Glutamatergic neuron (in vitro differentiated cells): ENCODE data around the gene TCP11L2. TPM values are rescaled to one million over a fixed set of nuclear protein-coding genes. Genes with fewer than 3 reads are reported as not detected.

Experiments used
- DNase-seq: peaks from one replicate; pipeline ENCODE4 v3.0.0; 2022
- H3K27ac Mint-ChIP-seq: one replicate; pipeline ENCODE4 v1.8.0; 2020; ENCODE audit warnings: mild to moderate bottlenecking, mixed read lengths, inconsistent platforms; ENCODE audit not compliant: unreplicated experiment
- H3K27me3 Mint-ChIP-seq: one replicate; pipeline ENCODE4 v1.8.0; 2020; ENCODE audit warnings: mild to moderate bottlenecking, moderate library complexity, mixed read lengths, inconsistent platforms; ENCODE audit not compliant: unreplicated experiment
- H3K36me3 Mint-ChIP-seq: one replicate; pipeline ENCODE4 v1.8.0; 2020; ENCODE audit warnings: mild to moderate bottlenecking, mixed read lengths, inconsistent platforms; ENCODE audit not compliant: unreplicated experiment
- H3K4me1 Mint-ChIP-seq: one replicate; pipeline ENCODE4 v1.8.0; 2020; ENCODE audit warnings: mild to moderate bottlenecking, low read depth, mixed read lengths, inconsistent platforms; ENCODE audit not compliant: unreplicated experiment
- H3K4me3 Mint-ChIP-seq: one replicate; pipeline ENCODE4 v1.8.0; 2020; ENCODE audit warnings: mild to moderate bottlenecking, mixed read lengths, inconsistent platforms; ENCODE audit not compliant: unreplicated experiment
- H3K9me3 Mint-ChIP-seq: one replicate; pipeline ENCODE4 v1.8.0; 2020; ENCODE audit warnings: mild to moderate bottlenecking, moderate library complexity, mixed read lengths, inconsistent platforms; ENCODE audit not compliant: unreplicated experiment
- total RNA-seq: library from RNA; stranded (reverse); fragmentation: NEBNext Ultra II Directional; extraction: Animal tissue kit (Norgen Biotek cat#: 25700); gene quantifications from one replicate; pipeline ENCODE4 v1.2.1, GENCODE V29; 2021; ENCODE audit not compliant: unreplicated experiment
- TF ChIP-seq, protein P1 (sequence below): fragments of 200-600 bp; sonication (generic); IDR thresholded peaks from one replicate; pipeline ENCODE4 v1.5.0; 2021; ENCODE audit not compliant: partially characterized antibody, unreplicated experiment

Gene TCP11L2
- total RNA-seq, 1 donor from 2014 or later = 17.1 TPM

DNA sequence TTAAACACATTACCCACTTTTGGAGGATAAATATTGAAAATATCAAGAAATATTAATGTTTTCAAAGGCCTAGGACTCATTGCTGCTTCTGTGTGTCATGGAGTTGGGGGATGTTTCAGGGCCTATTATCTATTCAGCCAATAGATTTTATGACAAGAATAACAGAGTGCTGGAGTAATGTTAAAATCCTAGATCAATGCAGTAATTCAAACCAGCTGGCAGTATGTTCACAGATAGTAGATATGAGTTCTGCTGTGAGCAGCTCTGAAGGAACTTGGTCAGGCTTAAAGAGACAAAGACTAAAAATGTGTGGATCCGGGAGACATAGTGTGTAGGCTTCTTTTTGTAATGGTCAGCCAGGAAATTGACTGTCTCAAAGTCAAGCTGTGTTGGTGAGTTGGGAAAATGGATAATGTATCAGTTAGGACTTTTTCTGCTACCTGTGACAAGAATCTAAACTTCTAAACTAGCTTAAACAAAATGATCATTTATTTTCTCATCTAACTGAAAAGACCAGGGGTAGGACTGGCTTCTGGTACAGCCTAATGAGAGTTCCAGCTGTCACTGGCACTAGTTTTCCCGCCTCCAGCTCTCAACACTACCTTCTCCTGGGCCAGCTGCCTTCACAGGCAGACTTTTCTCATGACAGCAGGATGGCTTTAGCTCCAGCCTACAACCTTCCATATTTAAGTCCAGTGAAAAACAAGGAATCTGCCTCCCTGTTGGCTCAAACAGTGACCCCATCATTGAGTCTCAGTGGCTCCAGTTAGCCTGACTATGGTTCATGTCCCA, 38.7 kb downstream of the TCP11L2 start:
- no peak for DNase-seq
- Mint-ChIP-seq H3K4me1 (no peaks in the 10 kb centered on the region), H3K9me3 (no peaks in the 10 kb centered on the region), H3K36me3 (no peaks in the 10 kb centered on the region), H3K27me3 (no peaks in the 10 kb centered on the region), H3K4me3 (no peak overlapping the region), H3K27ac (no peak overlapping the region)
- TF ChIP-seq, protein P1, sequence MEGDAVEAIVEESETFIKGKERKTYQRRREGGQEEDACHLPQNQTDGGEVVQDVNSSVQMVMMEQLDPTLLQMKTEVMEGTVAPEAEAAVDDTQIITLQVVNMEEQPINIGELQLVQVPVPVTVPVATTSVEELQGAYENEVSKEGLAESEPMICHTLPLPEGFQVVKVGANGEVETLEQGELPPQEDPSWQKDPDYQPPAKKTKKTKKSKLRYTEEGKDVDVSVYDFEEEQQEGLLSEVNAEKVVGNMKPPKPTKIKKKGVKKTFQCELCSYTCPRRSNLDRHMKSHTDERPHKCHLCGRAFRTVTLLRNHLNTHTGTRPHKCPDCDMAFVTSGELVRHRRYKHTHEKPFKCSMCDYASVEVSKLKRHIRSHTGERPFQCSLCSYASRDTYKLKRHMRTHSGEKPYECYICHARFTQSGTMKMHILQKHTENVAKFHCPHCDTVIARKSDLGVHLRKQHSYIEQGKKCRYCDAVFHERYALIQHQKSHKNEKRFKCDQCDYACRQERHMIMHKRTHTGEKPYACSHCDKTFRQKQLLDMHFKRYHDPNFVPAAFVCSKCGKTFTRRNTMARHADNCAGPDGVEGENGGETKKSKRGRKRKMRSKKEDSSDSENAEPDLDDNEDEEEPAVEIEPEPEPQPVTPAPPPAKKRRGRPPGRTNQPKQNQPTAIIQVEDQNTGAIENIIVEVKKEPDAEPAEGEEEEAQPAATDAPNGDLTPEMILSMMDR = no peak

DNA sequence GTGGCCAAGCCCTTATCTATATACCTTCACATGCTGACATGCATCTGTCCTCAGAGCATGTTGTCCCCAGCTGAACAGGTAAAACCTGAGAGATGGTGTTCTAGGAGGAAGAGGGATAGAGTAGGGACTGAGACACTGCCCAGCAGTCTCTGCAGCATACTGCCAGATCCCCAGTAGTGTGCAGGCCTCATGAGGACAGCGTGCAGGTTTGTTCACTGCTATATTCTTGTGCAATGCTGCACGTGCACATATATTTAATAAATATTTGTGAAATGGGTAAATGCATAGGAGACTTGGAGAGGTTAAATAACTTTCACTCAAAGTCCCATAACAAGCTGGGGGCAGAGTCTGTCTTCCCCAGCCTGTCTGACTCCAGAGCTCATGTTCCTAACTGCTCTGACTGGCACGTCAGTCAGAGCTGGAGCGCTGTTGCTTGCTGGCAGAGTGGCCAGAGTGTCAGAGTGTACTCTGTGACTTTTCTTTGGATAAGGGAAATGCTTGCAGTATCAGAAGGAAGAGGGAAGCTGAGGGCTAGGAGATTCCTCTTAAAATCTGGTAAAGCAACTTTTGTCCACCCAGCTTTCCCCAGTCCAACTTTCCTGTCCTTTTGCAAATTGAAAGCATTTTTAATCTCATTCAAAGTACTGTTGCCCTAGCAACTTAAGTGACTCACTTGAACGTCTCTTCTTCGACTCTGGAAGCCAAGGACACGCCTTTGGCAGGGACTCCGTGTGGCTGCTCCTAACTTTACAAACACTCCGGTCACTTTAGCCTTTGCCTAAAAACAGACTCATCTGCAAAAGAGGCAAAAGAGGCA, 40.1 kb downstream of the TCP11L2 start:
- Mint-ChIP-seq H3K27me3 (no peaks in the 10 kb centered on the region), H3K4me3 (no peak overlapping the region), H3K9me3 (no peaks in the 10 kb centered on the region), H3K4me1 (no peaks in the 10 kb centered on the region), H3K27ac (no peak overlapping the region), H3K36me3 (no peaks in the 10 kb centered on the region)
- TF ChIP-seq, protein P1 = no peak
- DNase-seq = no peak

DNA sequence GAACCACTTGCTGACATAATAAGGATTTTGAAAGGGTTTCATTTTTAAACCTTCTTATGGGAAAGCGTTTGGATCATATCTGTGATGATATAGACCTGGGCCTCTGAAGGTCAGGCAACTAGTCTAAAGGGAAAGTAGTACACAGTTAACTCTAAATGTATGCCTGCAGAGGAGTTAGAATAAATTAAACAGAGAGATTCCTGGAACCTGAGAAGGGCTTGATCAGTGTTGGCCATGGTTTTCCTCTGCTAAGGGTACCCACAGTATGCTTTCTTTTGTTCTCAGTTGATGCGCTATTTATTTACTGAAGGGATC, 40.6 kb downstream of the TCP11L2 start:
- no peak overlapping the region for H3K4me3 Mint-ChIP-seq

DNA sequence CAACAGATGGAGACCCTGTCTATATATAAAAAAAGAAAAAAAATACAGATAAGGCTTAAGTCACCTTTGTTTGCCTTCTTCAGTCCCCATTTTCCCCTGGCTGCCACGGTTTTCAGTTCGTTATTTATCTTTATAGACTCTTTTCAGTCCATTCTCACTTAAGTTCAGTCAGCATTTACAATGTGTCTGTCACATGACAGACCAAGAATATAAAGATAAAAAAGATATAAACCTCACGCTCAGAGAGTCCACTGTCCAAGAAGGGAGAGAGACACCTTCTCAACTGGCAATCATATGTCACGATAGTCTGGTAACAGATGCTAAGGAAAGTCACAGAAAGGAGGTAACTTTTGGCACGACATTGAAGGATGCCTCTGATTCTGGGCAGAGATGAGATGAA, 41.6 kb downstream of the TCP11L2 start:
- TF ChIP-seq, protein P1 = no peak
- Mint-ChIP-seq H3K27ac (no peak overlapping the region), H3K27me3 (no peaks in the 10 kb centered on the region), H3K36me3 (no peaks in the 10 kb centered on the region), H3K4me1 (no peaks in the 10 kb centered on the region), H3K9me3 (no peaks in the 10 kb centered on the region), H3K4me3 (no peak overlapping the region)
- DNase-seq = no peak

More for the DNA sequence above, 40.6 kb downstream of the TCP11L2 start:
- Mint-ChIP-seq H3K27me3 (no peaks in the 10 kb centered on the region), H3K9me3 (no peaks in the 10 kb centered on the region), H3K36me3 (no peaks in the 10 kb centered on the region), H3K27ac (no peak overlapping the region), H3K4me1 (no peaks in the 10 kb centered on the region)
- TF ChIP-seq, protein P1 = no peak
- no peak for DNase-seq

DNA sequence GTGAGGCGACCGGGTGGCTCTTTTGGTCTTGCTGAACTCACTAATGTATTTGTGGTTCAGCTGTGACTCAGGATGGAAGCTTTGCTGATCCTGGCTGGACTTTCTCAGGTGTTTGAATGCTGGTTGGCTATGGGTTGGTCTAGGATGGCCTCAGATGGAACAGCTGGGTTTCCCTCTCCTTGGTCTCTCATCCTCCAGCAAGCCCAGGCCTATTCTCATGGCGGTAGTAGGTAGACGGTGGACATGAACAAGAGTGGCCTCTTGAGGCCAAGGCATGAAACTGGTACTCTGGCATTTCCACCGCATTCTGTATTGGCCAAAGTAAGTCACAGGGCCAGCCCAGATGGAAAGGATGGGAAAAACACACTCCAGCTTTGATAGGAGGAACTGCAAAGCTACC, 43.2 kb downstream of the TCP11L2 start:
- DNase-seq = no peak
- Mint-ChIP-seq H3K4me3 (no peak overlapping the region), H3K9me3 (no peaks in the 10 kb centered on the region), H3K4me1 (no peaks in the 10 kb centered on the region), H3K27me3 (no peaks in the 10 kb centered on the region), H3K27ac (no peak overlapping the region), H3K36me3 (no peaks in the 10 kb centered on the region)
- TF ChIP-seq, protein P1 = no peak
